HG03108 (cell line): ENCODE results near the gene NCEH1.
"Not testable (repeated sequence)": the region's sequence is repeated elsewhere in the genome, so short reads cannot be mapped to it uniquely, and the experiment has no call there.

Experiments used
- ATAC-seq: cut with Tn5 transposase; IDR thresholded peaks from one replicate; pipeline ENCODE4 v1.9.1; 2021; ENCODE audit warnings: moderate library complexity; ENCODE audit not compliant: unreplicated experiment

NCEH1 gene

DNA sequence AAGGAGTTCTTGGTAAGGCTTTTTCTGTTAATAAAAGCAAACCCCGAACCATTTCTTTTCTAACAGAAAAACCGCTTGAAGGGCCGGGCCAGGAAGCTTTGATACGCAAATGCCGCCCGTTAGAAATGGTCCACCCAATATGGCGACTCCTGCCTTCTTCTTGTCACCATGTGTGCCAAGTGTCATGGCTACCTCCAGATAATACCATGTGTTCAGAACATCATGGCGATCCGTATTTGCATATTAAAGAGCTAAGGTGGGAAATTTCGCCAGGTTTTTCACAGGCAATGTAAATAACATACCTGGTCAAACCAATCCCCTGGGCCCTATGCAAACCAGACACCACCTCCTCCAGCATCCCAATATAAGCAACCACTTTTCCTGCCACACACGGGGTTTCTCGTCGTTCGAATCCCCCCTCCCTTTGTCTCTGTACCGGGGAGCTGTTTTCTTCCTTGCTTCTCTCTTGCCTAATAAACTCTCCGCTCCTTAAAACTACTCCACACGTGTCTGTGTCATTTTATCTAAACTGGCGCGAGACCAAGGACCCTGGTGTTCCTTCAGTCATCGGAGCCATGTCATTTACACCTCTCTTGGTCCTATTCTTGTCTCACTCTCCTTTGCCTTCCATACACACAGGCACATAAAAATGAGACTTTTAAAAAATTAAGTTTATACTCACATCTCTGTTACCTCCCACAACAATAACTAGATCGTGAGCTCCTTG is 34.5 kb downstream of the NCEH1 start:
- ATAC-seq: no peak

GRCh38 chr3:172675441-172676193 is 35.2 kb downstream of the NCEH1 start:
- ATAC-seq: no peak

DNA sequence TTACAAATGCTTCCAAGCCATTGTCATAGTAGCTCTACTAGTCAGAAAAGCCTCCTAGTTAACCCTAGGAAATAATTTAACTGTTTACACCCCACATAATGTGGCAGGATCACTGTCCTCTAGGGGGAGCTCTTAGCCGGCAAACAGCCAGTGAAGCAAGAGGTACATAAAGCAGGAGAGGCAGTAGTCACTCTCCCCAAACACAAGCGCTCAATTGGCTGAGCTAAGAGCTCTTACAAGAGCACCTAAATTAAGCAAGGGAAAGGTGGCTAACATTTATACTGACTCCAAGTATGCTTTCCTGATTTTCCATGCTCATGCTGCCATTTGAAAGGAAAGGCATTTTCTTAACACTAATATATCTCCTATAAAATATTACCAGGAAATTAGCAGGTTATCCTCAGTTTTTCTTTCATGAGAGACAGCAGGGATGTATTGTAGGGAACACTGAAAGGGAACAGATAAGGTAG is 37.6 kb downstream of the NCEH1 start:
- peak; percentile 71 for ATAC-seq

- no peak for ATAC-seq
These were observed 41.8 kb downstream of the NCEH1 start for GRCh38 chr3:172669021-172669420.

DNA sequence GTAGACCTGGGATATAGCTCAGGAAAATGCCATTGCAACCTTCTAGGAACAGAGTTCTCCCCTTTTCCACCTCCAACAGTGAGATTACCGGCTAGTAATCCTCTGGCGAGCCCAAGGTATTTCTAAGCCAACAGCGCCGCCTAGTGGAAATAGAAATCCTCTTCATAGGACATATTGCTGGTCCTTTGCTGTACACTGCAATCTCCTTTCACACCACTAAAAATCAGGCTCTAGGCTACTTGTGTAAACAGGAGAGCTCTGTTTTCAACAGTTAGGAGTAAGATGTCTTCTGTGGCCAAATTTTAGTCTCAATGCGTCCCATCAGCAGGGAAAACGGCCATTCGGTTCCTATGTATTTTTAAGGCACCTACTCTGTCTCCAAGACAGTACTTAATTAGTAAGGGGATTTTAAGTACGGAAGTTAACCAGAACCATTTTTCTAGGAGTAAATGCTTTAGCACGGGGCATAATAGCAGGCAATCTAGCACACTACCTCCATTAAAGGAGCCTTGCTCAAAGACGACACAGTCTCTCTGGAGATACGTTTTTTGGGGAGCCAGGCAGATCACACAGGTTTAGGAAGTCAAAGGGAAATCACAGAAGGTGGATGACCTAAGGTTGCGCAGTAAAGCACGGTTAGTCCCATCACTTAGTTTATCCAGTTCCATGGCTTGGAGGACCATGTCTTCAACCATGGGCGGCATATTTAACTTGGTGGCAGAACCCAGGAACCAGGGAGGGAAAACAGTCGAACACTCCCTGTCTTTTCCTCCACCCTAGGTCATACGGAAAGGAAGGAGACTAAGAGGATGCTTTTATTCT is 43.8 kb downstream of the NCEH1 start:
- peak; percentile 98 for ATAC-seq

DNA sequence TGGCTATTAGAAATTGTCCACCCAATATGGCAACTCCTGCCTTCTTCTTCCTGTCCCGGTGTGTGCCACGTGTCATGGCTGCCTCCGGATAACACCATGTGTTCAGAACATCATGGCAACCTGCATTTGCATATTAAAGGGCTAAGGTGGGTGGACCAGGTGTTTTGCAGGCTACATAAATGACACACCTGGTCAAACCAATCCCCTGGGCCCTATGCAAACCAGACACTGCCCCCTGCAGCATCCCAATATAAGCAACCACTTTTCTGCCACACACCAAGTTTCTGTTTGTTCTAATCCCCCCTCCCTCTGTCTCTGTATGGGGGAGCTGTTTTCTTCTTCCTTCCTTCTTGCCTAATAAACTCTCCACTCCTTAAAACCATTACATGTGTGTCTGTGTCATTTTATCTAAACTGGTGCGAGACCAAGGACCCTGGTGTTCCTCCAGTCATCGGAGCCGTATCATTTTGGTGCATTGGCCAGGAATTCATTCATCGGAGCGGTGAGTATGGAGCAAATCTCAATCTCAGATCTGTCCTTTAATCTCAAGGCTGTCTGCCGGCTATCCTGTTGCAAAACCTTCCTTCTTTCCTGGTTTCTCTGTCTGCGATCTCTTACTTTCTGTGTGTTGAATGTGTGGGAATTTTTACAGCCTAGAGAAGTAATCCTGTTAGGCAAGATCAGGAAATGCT is 44.5 kb downstream of the NCEH1 start:
- ATAC-seq: no peak

DNA sequence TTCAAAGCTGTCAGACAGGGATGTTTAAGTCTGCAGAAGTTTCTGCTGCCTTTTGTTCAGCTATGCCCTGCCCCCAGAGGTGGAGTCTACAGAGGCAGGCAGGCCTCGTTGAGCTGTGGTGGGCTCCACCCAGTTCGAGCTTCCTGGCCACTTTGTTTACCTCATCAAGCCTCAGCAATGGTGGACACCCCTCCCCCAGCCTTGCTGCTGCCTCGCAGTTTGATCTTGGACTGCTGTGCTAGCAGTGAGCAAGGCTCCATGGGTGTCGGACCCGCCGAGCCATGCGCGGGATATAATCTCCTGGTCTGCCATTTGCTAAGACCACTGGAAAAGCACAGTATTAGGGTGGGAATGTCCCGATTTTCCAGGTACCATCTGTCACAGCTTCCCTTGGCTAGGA is 45.4 kb downstream of the NCEH1 start:
- not testable (repeated sequence) for ATAC-seq

- not testable (repeated sequence) for ATAC-seq
These were observed 50.4 kb downstream of the NCEH1 start for GRCh38 chr3:172660421-172660820.

- ATAC-seq: no peak
These were observed 51.4 kb downstream of the NCEH1 start for GRCh38 chr3:172659246-172660002.

DNA sequence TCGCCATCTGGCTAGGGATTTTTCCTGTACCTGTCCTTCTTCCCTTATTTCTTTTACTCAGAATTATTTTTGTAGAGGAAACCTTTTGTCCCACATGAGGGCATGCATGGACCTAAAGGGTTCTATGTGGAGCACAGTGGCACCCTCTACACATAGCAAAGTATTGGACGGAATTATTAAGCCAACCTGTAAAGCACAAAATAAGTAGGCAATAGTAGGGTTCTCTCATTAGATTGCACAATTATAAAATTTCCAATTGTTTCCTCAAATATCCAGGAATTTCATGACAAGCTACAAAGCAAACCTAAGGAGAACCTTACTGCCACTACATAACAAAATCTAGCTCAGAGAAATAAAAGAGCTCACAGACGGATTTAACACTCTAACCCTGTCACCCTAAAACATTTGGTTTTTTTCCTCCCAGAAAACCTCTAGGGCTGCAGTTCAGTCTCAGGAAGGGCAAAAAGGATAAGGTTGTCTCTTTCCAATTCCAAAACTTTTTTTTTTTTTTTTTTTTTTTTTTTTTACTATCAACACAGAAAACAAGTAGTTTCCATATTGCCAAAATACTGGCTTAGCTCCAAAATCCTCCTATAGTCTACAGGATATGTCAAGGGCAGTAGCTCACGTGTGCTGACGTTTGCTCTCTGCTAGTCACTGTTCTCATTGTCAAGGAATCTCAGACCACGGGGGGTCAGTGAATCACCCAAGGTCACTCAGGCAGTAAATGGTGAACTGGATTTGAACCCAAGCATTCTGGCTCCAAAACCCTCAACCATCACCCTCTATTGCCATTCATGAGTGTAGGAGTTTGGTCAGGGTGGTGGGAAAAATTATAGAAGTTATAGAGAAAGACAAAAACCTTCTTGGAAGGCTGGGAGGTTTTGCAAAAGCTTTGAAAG is 52.3 kb downstream of the NCEH1 start:
- no peak for ATAC-seq

GRCh38 chr3:172656602-172657001 is 54.3 kb downstream of the NCEH1 start:
- ATAC-seq: no peak

- no peak for ATAC-seq
These were observed 55.5 kb downstream of the NCEH1 start for GRCh38 chr3:172655388-172655787.

- ATAC-seq: no peak
These were observed 56.4 kb downstream of the NCEH1 start for GRCh38 chr3:172654470-172654869.

DNA sequence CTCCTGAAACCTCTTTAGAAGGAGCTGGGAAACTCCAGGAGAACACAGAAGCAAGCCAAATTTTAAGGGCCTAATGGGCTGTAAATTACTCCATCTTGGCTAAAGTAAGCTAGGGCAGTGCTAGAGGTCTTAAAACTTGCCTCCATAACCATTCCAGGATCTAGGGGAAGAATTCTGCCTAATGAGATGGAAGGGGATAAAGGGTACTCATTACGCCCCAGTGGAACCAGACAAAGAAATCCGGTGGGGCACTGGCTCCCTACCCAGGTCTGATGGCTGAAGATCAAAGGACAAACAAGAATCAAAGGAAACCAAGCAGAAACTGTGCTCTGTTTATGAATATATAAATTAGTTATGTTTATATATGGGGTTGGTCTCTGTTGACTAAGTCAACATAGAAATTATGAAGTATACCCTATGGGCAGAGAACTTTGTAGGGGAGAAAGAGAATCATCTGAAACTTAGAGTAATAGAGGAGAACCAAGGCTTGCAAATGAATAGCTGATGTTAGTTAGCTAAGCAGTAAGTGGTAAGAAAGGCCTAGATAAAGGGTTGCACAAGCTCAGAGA is 57.8 kb downstream of the NCEH1 start:
- ATAC-seq: no peak

DNA sequence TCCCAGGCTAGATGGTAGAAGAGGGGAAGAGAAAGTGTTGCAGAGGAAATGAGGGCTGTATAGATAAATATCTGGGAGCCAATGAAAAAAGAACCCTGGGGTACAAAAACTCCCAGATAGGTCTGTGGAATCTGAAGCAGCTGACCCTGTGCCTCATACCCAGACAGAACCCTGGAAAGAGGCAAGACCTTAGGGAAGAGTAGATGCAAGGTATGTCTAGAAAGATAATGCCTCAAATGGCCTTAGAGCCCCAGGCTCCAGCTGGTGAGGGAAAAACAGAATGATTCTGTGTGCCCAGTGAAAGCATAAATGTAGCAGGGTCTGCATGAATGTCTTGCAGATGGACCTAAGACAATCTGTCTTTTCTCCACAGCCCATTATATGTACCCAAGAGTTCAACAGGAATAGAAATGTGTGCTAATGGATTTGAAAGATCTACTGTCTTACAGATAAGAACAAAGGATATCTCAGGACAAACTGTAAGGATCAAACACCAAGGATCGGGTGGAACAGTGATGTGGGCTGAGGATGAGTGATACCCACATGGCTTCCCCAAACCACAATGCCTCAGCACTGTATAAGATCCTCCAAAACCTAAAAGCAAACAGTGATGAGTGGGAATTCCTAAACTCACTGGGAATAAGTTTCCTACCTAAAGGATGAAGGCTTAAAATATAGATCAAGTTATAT is 58.8 kb downstream of the NCEH1 start:
- ATAC-seq: no peak

- no peak for ATAC-seq
These were observed 60.9 kb downstream of the NCEH1 start for GRCh38 chr3:172649987-172650386.

- no peak for ATAC-seq
These were observed 62.1 kb downstream of the NCEH1 start for GRCh38 chr3:172648747-172649146.

DNA sequence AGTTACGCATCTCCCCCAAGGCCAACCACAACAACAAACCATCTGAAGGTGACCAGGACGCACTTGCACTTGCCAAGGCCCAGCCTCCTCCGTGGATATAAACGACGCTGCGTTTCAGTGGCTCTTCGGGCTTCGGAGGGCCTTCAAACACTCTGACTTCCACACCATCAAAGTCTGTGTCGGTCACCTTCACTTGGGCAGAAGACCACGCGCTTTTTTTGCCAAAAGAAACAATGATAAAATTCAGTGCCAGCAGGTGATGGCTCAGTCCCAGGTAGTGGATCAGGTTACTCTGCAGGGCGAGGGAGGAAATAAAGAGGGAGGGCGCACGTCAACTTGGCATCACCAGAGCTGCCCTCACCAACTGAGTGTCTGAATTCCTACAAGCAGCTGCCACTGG is 63.0 kb downstream of the NCEH1 start:
- ATAC-seq: no peak
